Neural cell (in vitro differentiated cells): ENCODE data around the gene ANKRD60. TPM values are rescaled to one million over a fixed set of nuclear protein-coding genes. Genes with fewer than 3 reads are reported as not detected.

Experiments used
- H2AFZ ChIP-seq: fragments of 200-600, 300-800 bp; sonication (generic), shearing (Covaris generic); 2 replicates; pipeline ENCODE4 v1.6.0; 2014; ENCODE audit warnings: low read depth, mild to moderate bottlenecking, antibody characterized with exemption, low read length, moderate library complexity
- H3F3A ChIP-seq: fragments of 200-600 bp; shearing (Covaris generic); 2 replicates; pipeline ENCODE4 v1.6.1; 2016; ENCODE audit warnings: mild to moderate bottlenecking, moderate library complexity, mixed read lengths, antibody characterized with exemption, low read length; ENCODE audit not compliant: insufficient read depth, poor library complexity, severe bottlenecking
- H3K27ac ChIP-seq: fragments of 200-600, 300-800 bp; sonication (generic), shearing (Covaris generic); 2 replicates; pipeline ENCODE4 v1.5.1; 2014; ENCODE audit warnings: mild to moderate bottlenecking, low read length, moderate library complexity
- H3K27me3 ChIP-seq: fragments of 300-800, 200-600 bp; sonication (generic), shearing (Covaris generic); 2 replicates; pipeline ENCODE4 v1.6.0; 2014; ENCODE audit warnings: mild to moderate bottlenecking, low read depth, low read length, moderate library complexity; ENCODE audit not compliant: insufficient read depth
- H3K36me3 ChIP-seq: fragments of 300-800, 200-600 bp; sonication (generic), shearing (Covaris generic); 2 replicates; pipeline ENCODE4 v1.5.1; 2014; ENCODE audit warnings: mild to moderate bottlenecking, antibody characterized with exemption, low read length, moderate library complexity; ENCODE audit not compliant: insufficient read depth
- H3K4me2 ChIP-seq: fragments of 300-800, 200-600 bp; sonication (generic), shearing (Covaris generic); 2 replicates; pipeline ENCODE4 v1.6.0; 2014; ENCODE audit warnings: mild to moderate bottlenecking, low read length
- H3K4me3 ChIP-seq: fragments of 300-800, 200-600 bp; sonication (generic), shearing (Covaris generic); 2 replicates; pipeline ENCODE4 v1.5.1; 2014; ENCODE audit warnings: mild to moderate bottlenecking, low read length, moderate library complexity
- H3K79me2 ChIP-seq: fragments of 200-600 bp; shearing (Covaris generic); replicated peaks from 2 replicates; pipeline ENCODE4 v1.6.0; 2014; ENCODE audit warnings: mild to moderate bottlenecking, low read length, moderate library complexity; ENCODE audit not compliant: insufficient read depth
- H3K9ac ChIP-seq: fragments of 300-800, 200-600 bp; sonication (generic), shearing (Covaris generic); 2 replicates; pipeline ENCODE4 v1.6.1; 2016; ENCODE audit warnings: mild to moderate bottlenecking, low read length, mixed read lengths
- H3K9me2 ChIP-seq: fragments of 200-600 bp; shearing (Covaris generic); 2 replicates; pipeline ENCODE4 v1.6.1; 2016; ENCODE audit warnings: mild to moderate bottlenecking, low read length, mixed read lengths; ENCODE audit not compliant: insufficient read depth
- H3K9me3 ChIP-seq: fragments of 200-600, 300-800 bp; sonication (generic), shearing (Covaris generic); 2 replicates; pipeline ENCODE4 v1.6.1; 2016; ENCODE audit warnings: mild to moderate bottlenecking, mixed run types, low read length, moderate library complexity, mixed read lengths
- H4K20me1 ChIP-seq: fragments of 200-600 bp; shearing (Covaris generic); 2 replicates; pipeline ENCODE4 v1.6.1; 2016; ENCODE audit warnings: mild to moderate bottlenecking, mixed run types; ENCODE audit not compliant: insufficient read depth
- EP300 ChIP-seq: fragments of 450-650 bp; conservative IDR thresholded peaks from 2 replicates; pipeline ENCODE4 v1.6.1; 2014; ENCODE audit warnings: antibody characterized with exemption, mild to moderate bottlenecking, moderate library complexity; ENCODE audit not compliant: poor library complexity, severe bottlenecking
- EZH2 ChIP-seq: fragments of 200-600, 300-800 bp; shearing (Covaris generic), sonication (generic); IDR thresholded peaks from 2 replicates; pipeline ENCODE4 v1.6.1; 2014; ENCODE audit warnings: antibody characterized with exemption, low read length, borderline replicate concordance, mild to moderate bottlenecking; ENCODE audit not compliant: insufficient read depth, poor library complexity, severe bottlenecking
- MXI1 ChIP-seq: fragments of 450-650 bp; conservative IDR thresholded peaks from 2 replicates; pipeline ENCODE4 v1.6.1; 2014; ENCODE audit warnings: antibody characterized with exemption, mild to moderate bottlenecking; ENCODE audit not compliant: poor library complexity, severe bottlenecking
- POLR2AphosphoS5 ChIP-seq: IDR thresholded peaks from 2 replicates; pipeline ENCODE4 v1.6.1; 2012
- RAD21 ChIP-seq: fragments of 450-650 bp; conservative IDR thresholded peaks from 2 replicates; pipeline ENCODE4 v1.6.1; 2014; ENCODE audit warnings: antibody characterized with exemption, mild to moderate bottlenecking, moderate library complexity
- SMC3 ChIP-seq: fragments of 450-650 bp; conservative IDR thresholded peaks from 2 replicates; pipeline ENCODE4 v1.6.1; 2014; ENCODE audit warnings: antibody characterized with exemption, mild to moderate bottlenecking, moderate library complexity; ENCODE audit not compliant: poor library complexity
- TAF1 ChIP-seq: IDR thresholded peaks from 2 replicates; pipeline ENCODE4 v1.6.1; 2012; ENCODE audit warnings: low read depth
- polyA plus RNA-seq: library from polyadenylated mRNA; depleted of rRNA; stranded (reverse); fragments of >200 nt; gene quantifications from 2 replicates; pipeline ENCODE4 v1.2.3, GENCODE V29; 2014
- TF ChIP-seq, protein P1 (sequence below): IDR thresholded peaks from 2 replicates; pipeline ENCODE4 v1.6.1; 2012; ENCODE audit warnings: borderline replicate concordance
- TF ChIP-seq, protein P2 (sequence below): fragments of 450-650 bp; IDR thresholded peaks from 2 replicates; pipeline ENCODE4 v1.5.1; 2014; ENCODE audit warnings: antibody characterized with exemption, mild to moderate bottlenecking, moderate library complexity; ENCODE audit not compliant: poor library complexity, severe bottlenecking

ANKRD60 gene
- polyA plus RNA-seq, 1 donor from 2014 or later = not detected

DNA sequence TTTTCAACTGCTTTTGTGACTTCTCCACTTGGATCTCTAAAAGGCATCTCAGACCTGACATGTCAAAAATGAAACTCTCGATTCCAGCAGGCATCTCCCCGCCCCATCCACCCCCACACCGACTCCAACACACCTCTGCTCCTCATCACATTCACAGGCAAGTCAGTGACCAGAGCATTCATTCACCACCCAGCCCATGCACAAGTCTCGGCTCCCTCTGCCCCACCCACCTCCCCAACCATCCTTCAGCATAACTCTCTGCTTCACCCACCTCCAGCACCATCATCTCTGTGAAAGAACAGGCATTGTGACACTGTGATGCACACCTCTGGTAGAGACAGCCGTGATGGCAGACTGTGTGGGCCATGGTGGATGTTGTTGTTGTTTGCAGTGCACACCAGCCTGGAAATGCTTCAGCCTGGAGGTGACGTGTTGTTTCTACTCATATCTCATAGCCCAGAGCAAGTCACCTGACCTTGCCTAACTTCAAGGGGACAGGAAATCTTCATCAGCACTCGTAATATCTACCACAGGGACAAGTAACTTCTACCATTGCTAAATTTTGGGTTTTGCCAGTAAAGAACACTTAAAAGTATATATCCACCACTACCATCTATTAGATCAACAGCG lies 56.5 kb downstream of the ANKRD60 start:
- Histone ChIP-seq H3F3A (no peaks in the 10 kb centered on the region), H3K9me2 (no peaks in the 10 kb centered on the region), H3K27ac (no peak overlapping the region), H3K9ac (no peak overlapping the region), H3K27me3 (no peaks in the 10 kb centered on the region), H3K4me3 (no peak overlapping the region), H3K79me2 (no peaks in the 10 kb centered on the region), H3K36me3 (no peaks in the 10 kb centered on the region), H3K4me2 (no peak overlapping the region), H2AFZ (no peak overlapping the region), H4K20me1 (no peaks in the 10 kb centered on the region), H3K9me3 (no peaks in the 10 kb centered on the region)
- TF ChIP-seq EP300 (no peak), MXI1 (no peak), POLR2AphosphoS5 (no peak), TAF1 (no peak)
- TF ChIP-seq, protein P1, sequence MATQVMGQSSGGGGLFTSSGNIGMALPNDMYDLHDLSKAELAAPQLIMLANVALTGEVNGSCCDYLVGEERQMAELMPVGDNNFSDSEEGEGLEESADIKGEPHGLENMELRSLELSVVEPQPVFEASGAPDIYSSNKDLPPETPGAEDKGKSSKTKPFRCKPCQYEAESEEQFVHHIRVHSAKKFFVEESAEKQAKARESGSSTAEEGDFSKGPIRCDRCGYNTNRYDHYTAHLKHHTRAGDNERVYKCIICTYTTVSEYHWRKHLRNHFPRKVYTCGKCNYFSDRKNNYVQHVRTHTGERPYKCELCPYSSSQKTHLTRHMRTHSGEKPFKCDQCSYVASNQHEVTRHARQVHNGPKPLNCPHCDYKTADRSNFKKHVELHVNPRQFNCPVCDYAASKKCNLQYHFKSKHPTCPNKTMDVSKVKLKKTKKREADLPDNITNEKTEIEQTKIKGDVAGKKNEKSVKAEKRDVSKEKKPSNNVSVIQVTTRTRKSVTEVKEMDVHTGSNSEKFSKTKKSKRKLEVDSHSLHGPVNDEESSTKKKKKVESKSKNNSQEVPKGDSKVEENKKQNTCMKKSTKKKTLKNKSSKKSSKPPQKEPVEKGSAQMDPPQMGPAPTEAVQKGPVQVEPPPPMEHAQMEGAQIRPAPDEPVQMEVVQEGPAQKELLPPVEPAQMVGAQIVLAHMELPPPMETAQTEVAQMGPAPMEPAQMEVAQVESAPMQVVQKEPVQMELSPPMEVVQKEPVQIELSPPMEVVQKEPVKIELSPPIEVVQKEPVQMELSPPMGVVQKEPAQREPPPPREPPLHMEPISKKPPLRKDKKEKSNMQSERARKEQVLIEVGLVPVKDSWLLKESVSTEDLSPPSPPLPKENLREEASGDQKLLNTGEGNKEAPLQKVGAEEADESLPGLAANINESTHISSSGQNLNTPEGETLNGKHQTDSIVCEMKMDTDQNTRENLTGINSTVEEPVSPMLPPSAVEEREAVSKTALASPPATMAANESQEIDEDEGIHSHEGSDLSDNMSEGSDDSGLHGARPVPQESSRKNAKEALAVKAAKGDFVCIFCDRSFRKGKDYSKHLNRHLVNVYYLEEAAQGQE = no peak
- TF ChIP-seq, protein P2, sequence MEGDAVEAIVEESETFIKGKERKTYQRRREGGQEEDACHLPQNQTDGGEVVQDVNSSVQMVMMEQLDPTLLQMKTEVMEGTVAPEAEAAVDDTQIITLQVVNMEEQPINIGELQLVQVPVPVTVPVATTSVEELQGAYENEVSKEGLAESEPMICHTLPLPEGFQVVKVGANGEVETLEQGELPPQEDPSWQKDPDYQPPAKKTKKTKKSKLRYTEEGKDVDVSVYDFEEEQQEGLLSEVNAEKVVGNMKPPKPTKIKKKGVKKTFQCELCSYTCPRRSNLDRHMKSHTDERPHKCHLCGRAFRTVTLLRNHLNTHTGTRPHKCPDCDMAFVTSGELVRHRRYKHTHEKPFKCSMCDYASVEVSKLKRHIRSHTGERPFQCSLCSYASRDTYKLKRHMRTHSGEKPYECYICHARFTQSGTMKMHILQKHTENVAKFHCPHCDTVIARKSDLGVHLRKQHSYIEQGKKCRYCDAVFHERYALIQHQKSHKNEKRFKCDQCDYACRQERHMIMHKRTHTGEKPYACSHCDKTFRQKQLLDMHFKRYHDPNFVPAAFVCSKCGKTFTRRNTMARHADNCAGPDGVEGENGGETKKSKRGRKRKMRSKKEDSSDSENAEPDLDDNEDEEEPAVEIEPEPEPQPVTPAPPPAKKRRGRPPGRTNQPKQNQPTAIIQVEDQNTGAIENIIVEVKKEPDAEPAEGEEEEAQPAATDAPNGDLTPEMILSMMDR = no peak

DNA sequence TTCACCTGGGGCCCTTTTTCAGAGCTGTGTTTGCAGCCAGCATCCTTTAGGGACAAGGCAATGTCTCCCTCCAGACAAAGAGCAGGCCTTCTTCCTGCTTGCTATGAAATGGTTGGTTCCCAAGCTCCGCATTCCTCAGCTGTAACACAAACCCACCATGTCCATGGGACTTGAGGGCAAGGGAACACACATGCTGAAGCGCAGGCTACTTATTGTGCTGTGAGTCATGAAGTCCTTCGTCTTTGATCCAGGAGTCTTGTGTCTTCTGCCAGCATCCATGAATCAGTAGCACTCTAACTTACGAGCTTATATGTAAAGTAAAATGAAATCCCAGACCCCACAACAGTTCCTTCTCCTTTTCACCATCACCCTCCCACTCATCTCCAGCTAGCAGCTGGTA lies 59.0 kb downstream of the ANKRD60 start:
- Histone ChIP-seq H3K4me2 (no peak overlapping the region), H3K4me3 (no peak overlapping the region), H3K9me2 (no peaks in the 10 kb centered on the region), H3K36me3 (no peaks in the 10 kb centered on the region), H3F3A (no peaks in the 10 kb centered on the region), H3K9me3 (no peaks in the 10 kb centered on the region), H3K79me2 (no peaks in the 10 kb centered on the region), H3K27ac (no peak overlapping the region), H2AFZ (no peak overlapping the region), H3K9ac (no peak overlapping the region), H4K20me1 (no peaks in the 10 kb centered on the region), H3K27me3 (no peaks in the 10 kb centered on the region)
- TF ChIP-seq EZH2 = no peak
- no peak for TF ChIP-seq RAD21
- no peak for TF ChIP-seq TAF1

DNA sequence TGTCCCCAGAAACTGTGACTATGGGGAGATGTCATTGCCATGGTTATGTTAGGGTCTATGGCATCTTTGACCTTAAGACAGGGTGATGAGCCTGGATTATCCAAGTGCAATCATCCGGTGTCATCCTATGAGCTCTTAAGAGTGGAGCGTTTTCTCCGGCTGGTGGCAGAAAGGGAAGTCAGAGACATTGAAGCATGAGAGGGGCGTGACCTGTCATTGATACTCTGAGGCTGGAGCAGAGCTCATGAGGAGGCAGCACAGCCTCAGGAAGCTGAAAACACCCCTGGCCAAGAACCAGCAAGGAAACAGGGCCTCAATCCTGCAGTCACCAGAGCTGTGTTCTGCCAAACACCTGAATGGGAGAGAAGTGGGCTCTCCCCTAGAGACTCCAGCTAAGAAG lies 59.6 kb downstream of the ANKRD60 start:
- Histone ChIP-seq H3K9me3 (no peaks in the 10 kb centered on the region), H3K4me3 (no peak overlapping the region), H3K79me2 (no peaks in the 10 kb centered on the region), H3K9ac (no peak overlapping the region), H3K9me2 (no peaks in the 10 kb centered on the region), H3F3A (no peaks in the 10 kb centered on the region), H3K36me3 (no peaks in the 10 kb centered on the region), H4K20me1 (no peaks in the 10 kb centered on the region), H3K27ac (no peak overlapping the region), H3K4me2 (no peak overlapping the region), H2AFZ (no peak overlapping the region), H3K27me3 (no peaks in the 10 kb centered on the region)
- TF ChIP-seq, protein P1 = no peak
- TF ChIP-seq MXI1 (no peak), RAD21 (no peak), EP300 (no peak), TAF1 (no peak), EZH2 (no peak), POLR2AphosphoS5 (no peak), SMC3 (no peak)
- TF ChIP-seq, protein P2 = no peak
